ENCODE results near the gene NFIA. TPM values are rescaled to one million over a fixed set of nuclear protein-coding genes. Genes with fewer than 3 reads are reported as not detected.

The NFIA gene
- total and polyA plus RNA-seq, 2 of the 13 experiments (the other 11 are each of a cell fraction or from before 2014, with no cell fraction given), result 14.7 to 28.5 TPM

- TF ChIP-seq ZNF567 (CRISPR knock-in tag; IDR thresholded peaks at IDR 0.05; ENCODE audit: borderline replicate concordance) (no peak), ZNF501 (CRISPR knock-in tag; IDR thresholded peaks at IDR 0.05) (no peak), ZNF879 (CRISPR knock-in tag; IDR thresholded peaks at IDR 0.05) (no peak), DDIT3 (CRISPR knock-in tag; IDR thresholded peaks at IDR 0.05) (no peak), SAP130 (CRISPR knock-in tag; IDR thresholded peaks at IDR 0.05; ENCODE audit: low read depth) (no peak), MAFG (CRISPR knock-in tag; IDR thresholded peaks at IDR 0.05) (no peak), ZBTB2 (CRISPR knock-in tag; IDR thresholded peaks at IDR 0.05; ENCODE audit: low read depth) (no peak), REXO4 (CRISPR knock-in tag; IDR thresholded peaks at IDR 0.05; ENCODE audit: borderline replicate concordance) (no peak), BORCS8-MEF2B (CRISPR knock-in tag; IDR thresholded peaks at IDR 0.05) (no peak), POLR2G (IDR thresholded peaks at IDR 0.05; ENCODE audit: low read depth, low read length) (no peak), ZNF790 (CRISPR knock-in tag; IDR thresholded peaks at IDR 0.05; ENCODE audit: borderline replicate concordance) (no peak)
These were observed 345.1 kb downstream of the NFIA start (continued) for GRCh38 chr1:61427510-61427909.

DNA sequence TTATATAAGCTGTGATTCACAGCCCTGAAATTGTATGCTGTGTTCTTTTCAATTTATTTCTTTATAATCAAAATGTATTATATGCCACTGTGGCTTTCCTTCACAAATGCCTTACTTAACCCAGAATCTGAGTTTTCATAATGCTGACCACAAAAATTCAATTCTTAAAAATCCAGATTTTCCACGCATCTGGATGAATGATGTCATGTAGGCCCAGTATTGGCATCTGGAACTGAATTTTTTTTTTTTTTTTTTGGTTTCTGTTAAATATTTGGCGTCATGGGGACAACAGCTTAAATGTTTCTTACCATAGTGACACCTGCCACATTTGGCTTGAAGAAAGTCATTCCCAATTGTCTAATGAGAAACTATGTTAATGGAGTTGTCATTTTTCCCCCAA, 345.8 kb downstream of the NFIA start:
- no peaks in the 10 kb centered on the region; the same call in 1 of the 2 replicates for H4K20me1 ChIP-seq (ENCODE audit: insufficient read depth, low read length)
- no peaks in the 10 kb centered on the region for H3K4me1 ChIP-seq (ENCODE audit: insufficient read depth, low read length)
- ChIA-PET CTCF (ENCODE audit: low intra/inter-chr PET ratio, low total read pairs) (no interaction called here), POLR2A (no interaction called here)
- ATAC-seq (no peak), DNase-seq (ENCODE audit: low spot score) (no peak), FAIRE-seq (no peak)
- no peak overlapping the region for H2AFZ ChIP-seq (ENCODE audit: low read length)
- no peaks in the 10 kb centered on the region for H3K27me3 ChIP-seq (ENCODE audit: control insufficient read depth in 1 of 2, insufficient read depth in 2 of 2, low read length in 2 of 2)
- intact Hi-C loops (cut with micrococcal nuclease; ENCODE audit: unreplicated experiment), result no loop called here
- H3K79me2 ChIP-seq (ENCODE audit: insufficient read depth, low read length), result no peaks in the 10 kb centered on the region
- H3K9ac ChIP-seq (ENCODE audit: insufficient read depth, low read depth, low read length), result no peak overlapping the region
- in situ Hi-C loops (cut with HindIII; ENCODE audit: extremely low pct_ligation_motif_present, low pct_unique_long_range_greater_than_20kb), result no loop called here
- H3K4me2 ChIP-seq (ENCODE audit: low read depth, low read length), result no peak overlapping the region
- peaks cover 7 to 59% of the 10 kb centered on the region in 2 experiments for H3K36me3 ChIP-seq (replicated peaks in 1 of 2; ENCODE audit: control insufficient read depth in 1 of 2, insufficient read depth in 2 of 2, low read length in 2 of 2)
- no TSS peak for BruUV-seq (replicated peaks)
- no peak overlapping the region for H3K4me3 ChIP-seq (replicated peaks in 1 of 3; ENCODE audit: insufficient read depth in 1 of 3, low read depth in 2 of 3, low read length in 3 of 3)
- H3K27ac ChIP-seq (ENCODE audit: extremely low read length, insufficient read depth, low read length), result no peak overlapping the region
- WGBS (ENCODE audit: low lambda C conversion rate), result 96% methylated on average over 2 of the region's 2 CpGs
- no peaks in the 10 kb centered on the region for H3K9me3 ChIP-seq (ENCODE audit: low read length)
- TF ChIP-seq SIN3A (IDR thresholded peaks at IDR 0.05; ENCODE audit: borderline replicate concordance, low read depth, low read length), result no peak
- TF ChIP-seq THAP8 (CRISPR knock-in tag; IDR thresholded peaks at IDR 0.05; ENCODE audit: borderline replicate concordance), result no peak
- no peak for TF ChIP-seq PRPF4 (IDR thresholded peaks at IDR 0.05; ENCODE audit: low read depth, low read length, poor library complexity, severe bottlenecking)
- TF ChIP-seq TBX3 (IDR thresholded peaks at IDR 0.05; ENCODE audit: borderline replicate concordance), result no peak
- no peak for TF ChIP-seq ZNF326 (CRISPR knock-in tag; IDR thresholded peaks at IDR 0.05; ENCODE audit: borderline replicate concordance)
- TF ChIP-seq SP1 (IDR thresholded peaks at IDR 0.05), result no peak
- no peak for TF ChIP-seq SP1 (CRISPR knock-in tag; IDR thresholded peaks at IDR 0.05)
- TF ChIP-seq ATF1 (CRISPR knock-in tag; IDR thresholded peaks at IDR 0.05), result no peak
- TF ChIP-seq ZNF253 (CRISPR knock-in tag; IDR thresholded peaks at IDR 0.05; ENCODE audit: borderline replicate concordance), result no peak
- TF ChIP-seq ATF7 (IDR thresholded peaks at IDR 0.05), result no peak
- TF ChIP-seq ATF7 (CRISPR knock-in tag; IDR thresholded peaks at IDR 0.05), result no peak
- TF ChIP-seq, protein P1, sequence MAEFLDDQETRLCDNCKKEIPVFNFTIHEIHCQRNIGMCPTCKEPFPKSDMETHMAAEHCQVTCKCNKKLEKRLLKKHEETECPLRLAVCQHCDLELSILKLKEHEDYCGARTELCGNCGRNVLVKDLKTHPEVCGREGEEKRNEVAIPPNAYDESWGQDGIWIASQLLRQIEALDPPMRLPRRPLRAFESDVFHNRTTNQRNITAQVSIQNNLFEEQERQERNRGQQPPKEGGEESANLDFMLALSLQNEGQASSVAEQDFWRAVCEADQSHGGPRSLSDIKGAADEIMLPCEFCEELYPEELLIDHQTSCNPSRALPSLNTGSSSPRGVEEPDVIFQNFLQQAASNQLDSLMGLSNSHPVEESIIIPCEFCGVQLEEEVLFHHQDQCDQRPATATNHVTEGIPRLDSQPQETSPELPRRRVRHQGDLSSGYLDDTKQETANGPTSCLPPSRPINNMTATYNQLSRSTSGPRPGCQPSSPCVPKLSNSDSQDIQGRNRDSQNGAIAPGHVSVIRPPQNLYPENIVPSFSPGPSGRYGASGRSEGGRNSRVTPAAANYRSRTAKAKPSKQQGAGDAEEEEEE (CRISPR knock-in tag; IDR thresholded peaks at IDR 0.05; ENCODE audit: borderline replicate concordance), result no peak
